Body of pancreas (tissue), 4 donors: ENCODE data around the gene NOL3. TPM values are rescaled to one million over a fixed set of nuclear protein-coding genes. Genes with fewer than 3 reads are reported as not detected.

ENCODE experiments used
- ATAC-seq: fragments of 150-250 bp; one replicate; pipeline ENCODE4 v1.9.1; 2016
- DNase-seq, 4 donors: peaks; one replicate each; pipeline ENCODE4 v3.0.0-alpha.2; 2019
- H3K27ac ChIP-seq, 4 donors: fragments of 200-600 bp; sonication (generic); 1 replicate in 3 of 4; 2 replicates in 1 of 4; pipeline versions ENCODE4 v1.5.1 to v1.6.1; 2016 to 2019; ENCODE audit warnings: mild to moderate bottlenecking in 1 of 4, mixed read lengths in 1 of 4, moderate library complexity in 1 of 4
- H3K27me3 ChIP-seq, 2 donors: fragments of 200-600 bp; sonication (generic); one replicate each; pipeline ENCODE4 v1.6.0; 2016; ENCODE audit warnings: mild to moderate bottlenecking in 1 of 2
- H3K36me3 ChIP-seq, 2 donors: fragments of 200-600 bp; sonication (generic); replicated peaks in 1 of 2; 2 replicates each; pipeline ENCODE4 v1.5.1; 2016; ENCODE audit warnings: low read depth in 2 of 2; ENCODE audit not compliant: insufficient read depth in 1 of 2
- H3K4me1 ChIP-seq: fragments of 200-600 bp; sonication (generic); one replicate; pipeline ENCODE4 v1.6.0; 2016
- H3K4me3 ChIP-seq, 2 donors: fragments of 200-600 bp; sonication (generic); 1 replicate in 1 of 2; 2 replicates in 1 of 2; pipeline ENCODE4 v1.5.1; 2016 to 2019
- H3K9me3 ChIP-seq, 3 donors: fragments of 200-600 bp; sonication (generic); 1 replicate in 2 of 3; 2 replicates in 1 of 3; pipeline ENCODE4 v1.5.1; 2016
- POLR2A ChIP-seq, 3 donors: fragments of 450-650 bp; IDR thresholded peaks; one replicate each; pipeline ENCODE4 v1.6.1; 2016; ENCODE audit warnings: antibody characterized with exemption in 3 of 3, mild to moderate bottlenecking in 2 of 3
- WGBS, 2 donors: methylation state at CpG; one replicate each; pipeline ENCODE4 v1.1.5; 2017; 5-methylcytosine and 5-hydroxymethylcytosine counted together
- intact Hi-C: fragments of 100-400 bp; cut with DNase I; formaldehyde crosslinking; loops from one replicate; pipeline ENCODE4 v1.15.1; 2023
- total RNA-seq, 2 donors: library from RNA; depleted of rRNA; stranded (reverse); fragments of >200 nt; gene quantifications; one replicate each; pipeline ENCODE4 v1.1.0, GENCODE V29; 2016
- TF ChIP-seq, protein P1 (sequence below), 7 experiments: fragments of 450-650 bp in 4 of 7; fragments of 200-600 bp in 3 of 7; sonication (generic) in 3 of 7; IDR thresholded peaks; one replicate each; pipeline ENCODE4 v1.5.1; 2016 to 2019; ENCODE audit warnings: antibody characterized with exemption in 7 of 7

Gene NOL3
- total RNA-seq, 2 donors from 2014 or later = 51.1 to 78.8 TPM

DNA sequence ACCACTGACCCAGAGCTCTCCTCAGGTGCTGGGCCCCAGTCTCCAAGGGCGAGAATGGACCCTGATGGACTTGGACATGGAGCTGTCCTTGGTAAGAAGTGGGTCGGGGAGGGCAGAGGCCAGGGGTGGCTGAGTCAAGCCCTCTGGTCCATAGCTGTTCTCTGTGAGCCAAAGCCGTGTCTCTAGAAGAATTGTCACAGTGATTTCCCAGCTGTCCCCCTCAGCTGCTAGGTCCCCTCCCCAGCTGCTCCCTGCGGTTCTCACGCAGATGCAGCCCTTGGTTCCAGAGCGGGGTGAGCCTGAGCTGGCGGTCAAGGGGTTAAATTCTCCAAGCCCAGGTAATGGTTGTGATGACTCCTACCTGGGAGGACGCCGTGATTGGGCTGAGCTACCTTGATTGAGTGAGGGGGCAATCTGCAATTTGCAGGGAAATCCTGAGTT lies 1.3 kb upstream of the NOL3 start:
- no peak for DNase-seq
- Histone ChIP-seq H3K9me3 (no peaks in the 10 kb centered on the region), H3K4me1 (peaks cover 53% of the 10 kb centered on the region), H3K36me3 (no peaks in the 10 kb centered on the region), H3K27ac (peak overlapping the region in 2 of 4 donors; percentile 7 to 89), H3K27me3 (no peaks in the 10 kb centered on the region), H3K4me3 (no peak overlapping the region)
- TF ChIP-seq, protein P1, sequence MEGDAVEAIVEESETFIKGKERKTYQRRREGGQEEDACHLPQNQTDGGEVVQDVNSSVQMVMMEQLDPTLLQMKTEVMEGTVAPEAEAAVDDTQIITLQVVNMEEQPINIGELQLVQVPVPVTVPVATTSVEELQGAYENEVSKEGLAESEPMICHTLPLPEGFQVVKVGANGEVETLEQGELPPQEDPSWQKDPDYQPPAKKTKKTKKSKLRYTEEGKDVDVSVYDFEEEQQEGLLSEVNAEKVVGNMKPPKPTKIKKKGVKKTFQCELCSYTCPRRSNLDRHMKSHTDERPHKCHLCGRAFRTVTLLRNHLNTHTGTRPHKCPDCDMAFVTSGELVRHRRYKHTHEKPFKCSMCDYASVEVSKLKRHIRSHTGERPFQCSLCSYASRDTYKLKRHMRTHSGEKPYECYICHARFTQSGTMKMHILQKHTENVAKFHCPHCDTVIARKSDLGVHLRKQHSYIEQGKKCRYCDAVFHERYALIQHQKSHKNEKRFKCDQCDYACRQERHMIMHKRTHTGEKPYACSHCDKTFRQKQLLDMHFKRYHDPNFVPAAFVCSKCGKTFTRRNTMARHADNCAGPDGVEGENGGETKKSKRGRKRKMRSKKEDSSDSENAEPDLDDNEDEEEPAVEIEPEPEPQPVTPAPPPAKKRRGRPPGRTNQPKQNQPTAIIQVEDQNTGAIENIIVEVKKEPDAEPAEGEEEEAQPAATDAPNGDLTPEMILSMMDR (IDR thresholded peaks at IDR 0.05) = no peak
- no peak for TF ChIP-seq POLR2A (IDR thresholded peaks at IDR 0.05)
- ATAC-seq = no peak
- 71% methylated on average over 9 of the region's 9 CpGs; no CpG with 5 or more reads in 1 of the 2 donors for WGBS, 2 donors
- intact Hi-C loops = no loop called here

DNA sequence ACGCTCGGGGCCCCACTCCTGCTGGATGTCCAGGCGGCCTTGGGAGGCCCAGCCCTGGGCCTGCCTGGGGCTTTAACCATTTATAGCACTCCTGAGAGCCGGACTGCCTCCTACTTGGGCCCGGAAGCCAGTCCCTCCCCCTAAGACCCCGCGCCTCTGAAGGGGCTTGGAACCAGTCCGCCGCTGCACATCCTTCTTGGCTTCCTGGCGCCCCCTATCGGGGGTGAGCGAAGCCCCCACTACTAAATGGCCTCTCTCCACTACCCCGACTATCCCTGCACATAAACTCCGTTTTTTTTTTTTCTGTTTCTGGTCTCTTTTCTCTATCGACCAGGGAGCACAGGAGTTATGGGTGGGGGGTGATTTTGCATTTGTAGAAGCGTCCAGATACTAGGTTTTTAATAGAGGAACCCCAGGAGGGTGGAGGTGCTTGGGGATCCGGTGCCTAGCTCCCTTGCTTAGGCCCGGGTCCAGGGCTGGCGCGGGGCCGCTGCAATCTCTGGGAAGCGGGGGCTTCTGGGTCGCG lies 633 bp upstream of the NOL3 start:
- H3K4me3 ChIP-seq = no peak overlapping the region
- intact Hi-C loops = no loop called here
- ATAC-seq = no peak
- H3K9me3 ChIP-seq = no peaks in the 10 kb centered on the region
- 12 to 17% methylated on average over 23 of the region's 24 CpGs for WGBS, 2 donors
- peak overlapping the region; percentile 7 to 91 (median 87) for H3K27ac ChIP-seq
- no peaks in the 10 kb centered on the region for H3K27me3 ChIP-seq
- no peak for DNase-seq
- TF ChIP-seq, protein P1 (IDR thresholded peaks at IDR 0.05) = peak in 5 of 7 experiments; percentile 14 to 27 (median 22)
- TF ChIP-seq POLR2A (IDR thresholded peaks at IDR 0.05) = no peak
- no peaks in the 10 kb centered on the region for H3K36me3 ChIP-seq
- H3K4me1 ChIP-seq = peaks cover 53% of the 10 kb centered on the region

DNA sequence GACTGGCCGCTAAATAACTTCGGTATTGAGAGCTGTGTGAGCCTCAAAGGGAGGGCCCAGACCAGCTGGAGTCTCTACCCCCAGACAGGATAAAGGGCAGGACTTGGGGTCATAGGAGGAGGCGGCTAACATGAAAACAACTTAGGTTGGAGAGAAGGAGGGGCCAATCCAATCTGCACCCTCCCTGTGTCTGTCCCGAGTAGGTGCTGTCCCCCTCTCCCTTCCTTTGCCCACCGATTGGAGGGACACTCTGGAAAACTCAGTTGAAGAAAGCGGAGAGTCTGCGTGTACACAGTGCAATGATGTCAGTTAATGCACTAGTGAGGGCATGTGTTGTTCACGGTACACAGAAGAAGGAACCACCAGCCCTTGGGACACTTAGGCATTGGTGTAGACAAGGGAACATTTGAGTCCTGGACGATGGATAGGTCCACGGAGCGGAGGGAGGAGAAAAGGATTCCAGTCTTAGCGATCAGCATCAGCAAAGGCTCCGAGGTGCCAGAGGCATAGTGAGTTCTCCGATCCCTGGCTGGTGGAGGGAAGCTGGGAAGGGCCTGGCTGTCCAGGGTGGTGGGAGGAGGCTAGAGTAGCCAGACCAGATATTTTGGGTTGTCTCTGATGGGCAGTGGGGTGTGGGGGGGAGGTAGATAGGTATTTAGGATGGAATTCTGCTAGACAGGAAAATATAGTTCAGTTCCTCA lies 761 bp downstream of the NOL3 start:
- H3K27me3 ChIP-seq = no peaks in the 10 kb centered on the region
- ATAC-seq = peak; percentile 4
- intact Hi-C loops = no loop called here
- H3K4me3 ChIP-seq = peak overlapping the region in 1 of 2 donors; percentile 27
- peak overlapping the region; percentile 85 to 91 (median 90) for H3K27ac ChIP-seq
- TF ChIP-seq POLR2A (IDR thresholded peaks at IDR 0.05) = no peak
- TF ChIP-seq, protein P1 (IDR thresholded peaks at IDR 0.05) = no peak
- 42 to 50% methylated on average over 7 to 14 of the region's 14 CpGs for WGBS, 2 donors
- H3K4me1 ChIP-seq = peaks cover 44% of the 10 kb centered on the region
- H3K9me3 ChIP-seq = no peaks in the 10 kb centered on the region
- no peak for DNase-seq
- H3K36me3 ChIP-seq = no peaks in the 10 kb centered on the region

DNA sequence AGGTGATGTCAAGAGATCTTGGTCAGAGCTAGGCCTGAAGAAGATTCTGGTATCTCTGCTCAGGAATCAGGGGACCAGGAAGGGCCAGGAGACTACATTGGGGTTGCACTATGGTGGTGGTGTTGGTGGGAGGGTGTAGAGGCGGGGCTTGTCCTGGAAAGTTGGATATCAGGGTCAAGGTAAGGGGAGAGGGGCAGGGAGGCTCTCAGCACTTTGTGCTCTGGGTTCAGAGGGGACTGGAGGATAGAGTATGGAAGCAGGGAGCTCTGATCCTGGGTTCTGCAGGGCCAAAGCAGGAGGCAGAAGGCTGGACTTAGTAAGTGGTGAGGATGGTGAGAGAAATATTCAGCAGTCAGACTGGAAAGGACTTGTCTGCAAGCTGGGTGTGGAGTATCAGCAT lies 3.0 kb downstream of the NOL3 start:
- intact Hi-C loops = no loop called here
- Histone ChIP-seq H3K9me3 (no peaks in the 10 kb centered on the region), H3K27me3 (no peaks in the 10 kb centered on the region), H3K4me1 (peaks cover 55% of the 10 kb centered on the region), H3K36me3 (no peaks in the 10 kb centered on the region), H3K4me3 (no peak overlapping the region), H3K27ac (peak overlapping the region; percentile 76 to 94 (median 87))
- DNase-seq = no peak
- 78 to 82% methylated on average over 1 of the region's 1 CpG for WGBS, 2 donors
- TF ChIP-seq POLR2A (IDR thresholded peaks at IDR 0.05) = no peak
- TF ChIP-seq, protein P1 (IDR thresholded peaks at IDR 0.05) = no peak
- ATAC-seq = no peak
